GM19372 (cell line): ENCODE measurements around the gene TTBK2.

Experiments
- ATAC-seq: cut with Tn5 transposase; IDR thresholded peaks from one replicate; pipeline ENCODE4 v1.9.1; 2021; ENCODE audit warnings: mild to moderate bottlenecking, low read depth, moderate library complexity; ENCODE audit not compliant: unreplicated experiment

Gene TTBK2

DNA sequence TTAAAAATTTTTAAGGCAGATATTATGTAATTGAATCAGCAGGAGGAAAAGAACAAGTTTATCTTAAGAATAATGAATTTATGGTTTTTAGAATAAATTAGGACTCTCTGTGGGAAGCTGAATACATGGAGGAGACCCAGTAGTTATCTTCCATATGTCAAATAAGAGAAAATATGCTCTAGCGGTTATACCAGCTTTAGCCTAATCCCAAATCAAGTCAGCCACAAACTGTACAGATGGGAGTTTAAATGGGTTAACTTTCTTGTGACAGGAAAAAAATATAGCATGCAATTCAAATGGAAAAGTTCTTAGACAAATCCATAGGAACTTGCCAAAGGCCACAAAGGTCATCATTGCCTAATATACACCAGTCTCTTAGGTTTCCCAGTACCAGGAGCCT lies 84.3 kb downstream of the TTBK2 start:
- no peak for ATAC-seq

GRCh38 chr15:42832576-42832975 lies 88.0 kb downstream of the TTBK2 start:
- no peak for ATAC-seq

DNA sequence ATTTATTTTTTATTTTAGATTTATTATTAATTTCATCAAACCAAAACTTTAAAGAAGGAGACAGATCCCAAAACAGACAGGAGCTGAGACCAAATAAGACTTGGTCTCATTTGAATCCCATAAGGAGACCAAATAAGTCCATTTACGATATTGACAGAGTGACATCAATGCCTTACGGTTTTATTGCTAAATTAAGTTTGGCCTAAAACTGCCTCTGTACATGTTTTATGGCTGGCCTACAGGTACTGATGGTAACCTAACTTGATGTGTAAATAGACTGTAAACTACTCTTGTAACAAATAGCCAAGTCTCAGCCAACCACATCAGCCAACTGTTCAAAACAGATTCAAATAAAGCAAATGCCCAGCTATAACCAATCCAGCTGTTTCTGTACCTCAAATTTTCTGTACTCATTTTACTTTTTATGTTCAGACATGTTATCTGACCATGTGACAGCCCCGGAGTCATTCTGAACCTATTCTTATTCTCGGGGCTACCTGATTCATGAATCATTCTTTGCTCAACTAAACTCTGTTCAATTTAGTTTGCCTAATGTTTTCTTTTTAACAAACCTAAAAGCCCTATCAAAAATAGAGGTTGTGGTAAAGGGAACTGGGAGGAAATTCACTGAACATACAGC lies 94.2 kb downstream of the TTBK2 start:
- ATAC-seq, result no peak

GRCh38 chr15:42825599-42825998 lies 95.0 kb downstream of the TTBK2 start:
- no peak for ATAC-seq

- no peak for ATAC-seq
Measured at GRCh38 chr15:42820811-42821210, 99.8 kb downstream of the TTBK2 start.

DNA sequence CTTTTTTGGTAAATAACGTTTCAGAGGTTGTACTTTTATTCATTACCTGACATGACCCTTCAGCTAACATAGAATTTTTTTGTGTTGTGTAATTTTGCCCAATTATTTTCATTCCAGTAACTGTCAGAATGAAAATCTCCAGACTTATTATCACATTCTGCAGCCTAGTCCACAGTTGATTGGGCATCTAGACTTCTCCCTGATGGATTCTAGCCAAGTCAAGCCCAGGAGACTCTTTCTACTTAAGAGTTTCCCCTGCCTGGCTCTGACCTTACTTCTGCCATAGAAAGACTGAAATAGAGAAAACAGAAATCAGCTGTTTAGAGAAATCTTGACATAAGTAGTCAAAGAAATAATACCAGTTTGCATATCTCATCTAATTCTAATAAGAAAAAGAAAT lies 100.8 kb downstream of the TTBK2 start:
- ATAC-seq, result no peak

DNA sequence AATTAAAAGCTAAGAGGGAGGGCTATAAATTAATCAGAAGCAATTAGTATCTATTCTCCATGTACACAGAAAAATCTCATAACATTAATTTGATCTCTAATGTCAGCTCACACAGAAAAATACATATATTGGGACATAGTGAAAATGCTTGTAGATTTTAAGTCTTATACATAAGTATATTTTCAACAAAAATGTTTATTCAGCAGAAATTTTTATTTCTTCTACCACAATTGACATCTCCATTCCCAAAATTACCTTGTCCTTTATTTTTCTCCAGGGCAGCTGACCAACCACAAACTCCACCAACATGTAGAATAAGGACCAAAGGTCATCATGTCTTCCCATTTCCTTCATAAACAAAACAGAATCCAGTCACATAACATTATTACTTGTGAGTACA lies 109.1 kb downstream of the TTBK2 start:
- no peak for ATAC-seq

DNA sequence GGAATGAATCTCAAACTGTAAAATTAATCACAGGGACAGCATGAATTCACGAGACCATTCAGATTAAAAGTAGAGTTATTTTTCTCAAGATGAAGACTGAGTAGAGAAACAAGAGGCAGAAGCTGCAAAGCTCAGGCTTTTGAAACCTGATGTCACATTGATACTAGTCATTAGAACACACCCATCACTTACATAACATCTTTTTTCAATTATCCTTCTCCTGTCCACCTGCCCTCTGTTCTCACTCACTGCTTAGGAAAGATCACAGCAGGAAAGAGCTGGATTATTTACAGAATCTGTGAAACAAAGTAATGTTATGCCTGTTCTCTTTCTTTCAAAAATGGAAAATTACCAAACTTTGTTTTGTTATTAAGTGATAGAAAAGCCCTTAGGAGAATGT lies 111.7 kb downstream of the TTBK2 start:
- ATAC-seq, result no peak

DNA sequence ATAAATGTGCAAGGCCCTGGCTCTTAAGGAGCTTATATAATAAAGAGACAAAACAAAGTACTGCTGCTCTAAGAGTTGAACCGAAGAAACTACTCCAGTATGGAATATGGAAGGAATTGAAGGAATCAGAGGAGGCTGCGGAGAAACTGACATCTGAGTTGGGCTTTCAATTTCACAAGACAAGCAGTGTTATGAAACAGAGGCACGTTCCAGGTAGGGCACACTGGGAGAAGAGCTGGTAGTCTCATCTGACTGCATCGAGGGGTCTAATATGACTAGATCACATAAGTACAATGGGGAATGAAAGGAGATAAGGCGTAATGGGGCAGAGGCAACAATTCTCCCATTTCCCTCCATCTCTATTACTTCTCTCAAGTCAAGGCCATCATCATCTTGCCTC lies 115.3 kb downstream of the TTBK2 start:
- ATAC-seq, result no peak

DNA sequence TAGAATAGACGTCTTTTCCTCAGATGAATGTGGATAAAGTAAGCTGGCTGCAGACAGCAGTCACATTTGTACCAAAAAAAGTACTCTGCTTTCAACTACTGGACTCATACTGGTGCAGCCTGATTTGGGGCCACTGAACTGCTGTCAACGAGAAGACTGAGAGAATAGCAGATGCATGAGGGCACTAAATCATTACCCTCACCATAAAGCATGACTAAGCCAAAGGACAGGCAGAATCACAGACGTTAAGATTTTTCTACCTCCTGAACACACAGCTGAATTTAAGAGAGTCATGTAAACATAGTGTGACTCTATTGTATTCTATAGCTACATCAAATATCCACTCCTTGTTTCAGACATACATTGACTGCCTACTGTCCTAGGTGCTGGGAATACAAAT lies 115.8 kb downstream of the TTBK2 start:
- no peak for ATAC-seq

- no peak for ATAC-seq
Measured at GRCh38 chr15:42803436-42803835, 117.1 kb downstream of the TTBK2 start.

DNA sequence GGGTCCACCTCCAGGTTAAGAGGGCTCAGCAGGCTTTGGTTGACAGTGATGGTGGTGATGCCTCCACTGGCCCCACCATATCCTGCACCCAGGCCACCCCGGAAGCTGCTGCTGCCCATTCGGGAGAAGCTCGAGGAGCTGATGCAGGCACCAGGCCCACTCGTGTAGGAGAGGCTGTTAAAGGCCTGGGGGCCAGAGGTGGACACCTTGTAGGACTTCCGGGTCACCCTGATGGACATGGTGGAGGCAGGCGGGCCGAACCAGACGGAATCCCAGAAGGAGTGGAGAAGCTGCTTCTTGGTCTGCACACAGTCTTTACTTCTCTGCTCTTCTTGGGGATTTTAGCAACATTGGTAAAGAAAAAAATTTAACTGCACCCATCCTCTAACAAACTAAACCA lies 118.4 kb downstream of the TTBK2 start:
- no peak for ATAC-seq

- ATAC-seq, result no peak
Measured at GRCh38 chr15:42800731-42801474, 119.7 kb downstream of the TTBK2 start.

- no peak for ATAC-seq
Measured at GRCh38 chr15:42798802-42799201, 121.8 kb downstream of the TTBK2 start.

DNA sequence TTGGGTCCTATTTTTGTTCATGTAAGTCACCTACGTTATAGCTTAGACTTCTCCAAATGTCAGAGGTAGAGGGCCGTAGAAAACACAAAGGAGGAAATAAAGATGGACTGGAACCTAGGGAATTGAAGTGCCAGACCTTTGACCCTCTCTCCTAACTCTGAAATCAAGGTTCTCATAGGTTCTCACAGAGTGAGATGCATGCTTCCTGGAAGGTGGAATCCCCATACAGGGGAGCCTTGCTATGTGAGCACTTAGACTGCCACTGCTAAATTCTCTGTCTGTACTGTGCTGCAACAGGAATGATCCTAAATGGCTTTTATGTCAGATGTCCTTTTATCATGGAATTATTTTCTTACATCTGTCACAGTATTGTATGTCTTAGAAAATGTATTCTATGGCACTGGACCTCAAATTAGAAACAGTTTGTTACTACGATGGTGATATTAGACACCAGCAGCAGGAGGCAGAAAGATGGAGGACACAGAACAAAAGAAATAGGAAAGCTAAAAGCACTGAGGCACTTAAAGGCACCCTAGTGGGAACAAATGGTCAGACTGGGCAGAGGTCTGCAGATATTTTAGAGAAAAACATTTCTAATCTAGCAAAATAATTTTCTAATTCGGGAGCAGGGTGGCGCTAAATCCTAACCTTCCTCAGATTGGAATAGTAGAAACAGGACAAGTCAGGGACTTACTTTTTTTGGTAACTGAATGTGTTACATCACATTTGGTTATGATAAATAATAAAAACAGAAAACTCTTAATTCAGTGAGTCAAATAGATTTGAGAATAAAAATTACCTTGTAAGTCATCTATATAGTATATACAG lies 123.4 kb downstream of the TTBK2 start:
- no peak for ATAC-seq

- no peak for ATAC-seq
Measured at GRCh38 chr15:42788725-42789124, 131.9 kb downstream of the TTBK2 start.

- ATAC-seq, result no peak
Measured at GRCh38 chr15:42786978-42787377, 133.6 kb downstream of the TTBK2 start.

GRCh38 chr15:42785569-42785968 lies 135.0 kb downstream of the TTBK2 start:
- ATAC-seq, result no peak

DNA sequence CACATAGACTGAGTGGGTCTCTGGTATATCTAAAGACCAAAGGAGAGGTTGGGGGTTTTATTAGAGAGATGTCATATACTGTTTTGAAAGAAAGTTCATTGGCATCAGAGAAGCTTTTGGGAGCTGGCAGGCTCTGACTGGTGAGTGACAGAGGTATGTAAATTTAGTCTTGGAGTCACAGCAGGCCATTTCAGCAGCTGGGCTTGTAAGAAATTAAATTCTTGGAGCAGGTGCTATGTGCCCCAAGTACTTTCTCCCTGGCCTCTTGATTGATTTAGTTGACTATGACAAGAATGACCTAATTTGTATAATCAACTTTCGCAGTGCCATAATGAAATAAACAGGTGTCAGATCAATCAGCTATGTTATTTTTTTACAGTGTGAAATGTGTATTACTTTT lies 135.9 kb downstream of the TTBK2 start:
- ATAC-seq, result no peak

GRCh38 chr15:42782716-42783115 lies 137.9 kb downstream of the TTBK2 start:
- no peak for ATAC-seq

GRCh38 chr15:42775416-42775815 lies 145.2 kb downstream of the TTBK2 start:
- no peak for ATAC-seq

DNA sequence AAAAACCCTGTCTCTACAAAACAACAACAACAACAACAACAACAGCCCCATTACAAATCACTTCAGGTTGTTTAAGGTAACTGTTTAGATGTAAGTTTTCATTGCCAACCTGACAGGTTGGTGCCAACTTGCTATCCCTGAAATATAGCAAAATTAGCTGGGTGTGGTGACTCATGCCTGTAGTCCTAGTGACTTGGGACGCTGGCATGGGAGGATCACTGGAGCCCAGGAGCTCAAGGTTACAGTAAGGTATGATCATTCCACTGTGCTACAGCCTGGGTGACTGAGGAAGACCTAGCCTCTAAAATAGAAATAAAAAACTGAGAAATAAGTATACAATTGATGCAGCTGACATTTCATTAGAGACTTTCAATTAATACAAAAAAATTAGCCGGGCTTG lies 147.7 kb downstream of the TTBK2 start:
- no peak for ATAC-seq
